Spleen (tissue), 11 donors: ENCODE results near the gene LRRTM4. TPM values are rescaled to one million over a fixed set of nuclear protein-coding genes. Genes with fewer than 3 reads are reported as not detected.

Experiments used
- DNase-seq: peaks from one replicate; pipeline ENCODE4 v3.0.0-alpha.2; 2020
- H3K27ac ChIP-seq, 8 donors: fragments of 200-600 bp; sonication (generic) in 7 of 8; 1 replicate in 4 of 8; 2 replicates in 4 of 8; pipeline versions ENCODE4 v1.5.0 to v1.8.0; 2016 to 2021; ENCODE audit warnings: inconsistent platforms in 4 of 8, mild to moderate bottlenecking in 4 of 8, moderate library complexity in 1 of 8
- H3K27me3 ChIP-seq, 7 donors: fragments of 200-600 bp; sonication (generic) in 6 of 7; replicated peaks in 1 of 7; 1 replicate in 4 of 7; 2 replicates in 3 of 7; pipeline versions ENCODE4 v1.5.0 to v1.8.0; 2016 to 2021; ENCODE audit warnings: inconsistent platforms in 3 of 7, mild to moderate bottlenecking in 1 of 7
- H3K36me3 ChIP-seq, 6 donors: fragments of 200-600 bp; sonication (generic) in 5 of 6; 1 replicate in 4 of 6; 2 replicates in 2 of 6; pipeline versions ENCODE4 v1.5.0 to v1.8.0; 2016 to 2021; ENCODE audit warnings: inconsistent platforms in 2 of 6
- H3K4me1 ChIP-seq, 6 donors: fragments of 200-600 bp; sonication (generic) in 5 of 6; 1 replicate in 3 of 6; 2 replicates in 3 of 6; pipeline versions ENCODE4 v1.5.0 to v1.8.0; 2016 to 2021; ENCODE audit warnings: inconsistent platforms in 3 of 6
- H3K4me3 ChIP-seq, 8 donors: fragments of 200-600 bp; sonication (generic) in 7 of 8; 1 replicate in 4 of 8; 2 replicates in 4 of 8; pipeline versions ENCODE4 v1.5.0 to v1.8.0; 2016 to 2021; ENCODE audit warnings: inconsistent platforms in 4 of 8, mild to moderate bottlenecking in 4 of 8, moderate library complexity in 2 of 8
- H3K9me3 ChIP-seq, 8 donors: fragments of 200-600 bp; sonication (generic) in 7 of 8; 1 replicate in 4 of 8; 2 replicates in 4 of 8; pipeline versions ENCODE4 v1.5.0 to v1.8.0; 2016 to 2021; ENCODE audit warnings: inconsistent platforms in 4 of 8
- CTCF ChIP-seq, 11 experiments: fragments of 200-600 bp in 7 of 11; fragments of 450-650 bp in 4 of 11; sonication (generic) in 4 of 11; IDR thresholded peaks in 8 of 11; conservative IDR thresholded peaks in 3 of 11; 1 replicate in 7 of 11; 2 replicates in 4 of 11; pipeline versions ENCODE4 v1.4.0 to v1.8.0; 2016 to 2021; ENCODE audit warnings: antibody characterized with exemption in 11 of 11, inconsistent platforms in 4 of 11, mild to moderate bottlenecking in 1 of 11
- POLR2A ChIP-seq, 3 donors: fragments of 450-650 bp; IDR thresholded peaks; one replicate each; pipeline ENCODE4 v1.5.1; 2017; ENCODE audit warnings: antibody characterized with exemption in 3 of 3, mild to moderate bottlenecking in 1 of 3
- POLR2AphosphoS5 ChIP-seq, 3 donors: sonication (generic); formaldehyde crosslinking; IDR thresholded peaks; one replicate each; pipeline ENCODE4 v1.5.1; 2017; ENCODE audit warnings: antibody characterized with exemption in 3 of 3
- WGBS, 5 donors: extraction: QIAGEN DNeasy Blood & Tissue Kit in 3 of 5; methylation state at CpG; one replicate each; pipeline versions ENCODE4 v1.1.5 to v1.1.7; 2013 to 2018; 5-methylcytosine and 5-hydroxymethylcytosine counted together
- intact Hi-C: fragments of 100-400 bp; cut with DNase I; formaldehyde crosslinking; loops from one replicate; pipeline ENCODE4 v1.15.0; 2023; ENCODE audit warnings: low total_unique reads
- polyA plus RNA-seq, 3 donors: library from polyadenylated mRNA; stranded (reverse); fragments of 200-250 nt; gene quantifications; one replicate each; pipeline ENCODE4 v1.2.1, GENCODE V29; 2013
- total RNA-seq, 7 donors: library from RNA; depleted of rRNA in 3 of 7; stranded (reverse); fragments of >200 nt in 3 of 7; fragmentation: NEBNext Ultra II Directional in 4 of 7; extraction: Animal tissue kit (Norgen Biotek cat#: 25700) in 4 of 7; gene quantifications; one replicate each; pipeline versions ENCODE4 v1.1.0 to v1.2.1, GENCODE V29; 2016 to 2021
- donor health status: healthy with polysubstance abuse.
- donor health status: DM: no; HTN: no; CAD: no; lungs with moderate emphysema.
- donor health status: DM: no; HTN: no; CAD: no.
- donor health status: Bipolar disorder and iron deficiency.
- donor health status: healthy.
- donor health status: DM: no; HTN: no; CAD: no.
- donor health status: DM: yes; HTN: yes; CAD: no.

Gene LRRTM4
- total and polyA plus RNA-seq, 10 donors, result 0.03 to 0.33 (median 0.14) TPM; not detected in 5

- H3K9me3 ChIP-seq, result no peaks in the 10 kb centered on the region
- DNase-seq, result no peak
- no peak overlapping the region for H3K4me3 ChIP-seq
- no peak for TF ChIP-seq POLR2A (IDR thresholded peaks at IDR 0.05)
- TF ChIP-seq CTCF (IDR thresholded peaks at IDR 0.05 in 8 of 11, conservative IDR thresholded peaks at IDR 0.05 in 3 of 11), result no peak
- no peak for TF ChIP-seq POLR2AphosphoS5 (IDR thresholded peaks at IDR 0.05)
- H3K27me3 ChIP-seq, result no peaks in the 10 kb centered on the region
- no peak overlapping the region for H3K27ac ChIP-seq
- no peaks in the 10 kb centered on the region for H3K4me1 ChIP-seq
- intact Hi-C loops, result no loop called here
- 77 to 85% (median 83%) methylated on average over 3 of the region's 3 CpGs for WGBS, 5 donors
- H3K36me3 ChIP-seq, result no peaks in the 10 kb centered on the region
Observed at GRCh38 chr2:76977846-76978727, 544.1 kb downstream of the LRRTM4 start.

GRCh38 chr2:76975752-76976151 lies 546.4 kb downstream of the LRRTM4 start:
- TF ChIP-seq POLR2A (IDR thresholded peaks at IDR 0.05) (no peak), POLR2AphosphoS5 (IDR thresholded peaks at IDR 0.05) (no peak), CTCF (IDR thresholded peaks at IDR 0.05 in 8 of 11, conservative IDR thresholded peaks at IDR 0.05 in 3 of 11) (no peak)
- H3K4me1 ChIP-seq, result no peaks in the 10 kb centered on the region
- no peaks in the 10 kb centered on the region for H3K9me3 ChIP-seq
- H3K27ac ChIP-seq, result no peak overlapping the region
- H3K27me3 ChIP-seq, result no peaks in the 10 kb centered on the region
- intact Hi-C loops, result no loop called here
- H3K4me3 ChIP-seq, result no peak overlapping the region
- no peaks in the 10 kb centered on the region for H3K36me3 ChIP-seq
- no peak for DNase-seq

- Histone ChIP-seq H3K27me3 (no peaks in the 10 kb centered on the region), H3K9me3 (no peaks in the 10 kb centered on the region), H3K4me1 (no peaks in the 10 kb centered on the region), H3K4me3 (no peak overlapping the region), H3K27ac (no peak overlapping the region), H3K36me3 (no peaks in the 10 kb centered on the region)
- intact Hi-C loops, result no loop called here
- 84 to 98% (median 85%) methylated on average over 4 of the region's 4 CpGs for WGBS, 5 donors
- DNase-seq, result no peak
- no peak for TF ChIP-seq CTCF (IDR thresholded peaks at IDR 0.05 in 8 of 11, conservative IDR thresholded peaks at IDR 0.05 in 3 of 11)
- no peak for TF ChIP-seq POLR2AphosphoS5 (IDR thresholded peaks at IDR 0.05)
Observed at GRCh38 chr2:76973610-76974009, 548.6 kb downstream of the LRRTM4 start.

GRCh38 chr2:76965772-76966171 lies 556.4 kb downstream of the LRRTM4 start:
- WGBS, 5 donors, result 64 to 86% (median 74%) methylated on average over 2 of the region's 2 CpGs
- no peak overlapping the region for H3K27ac ChIP-seq
- DNase-seq, result no peak
- intact Hi-C loops, result no loop called here
- no peaks in the 10 kb centered on the region for H3K27me3 ChIP-seq
- H3K4me3 ChIP-seq, result no peak overlapping the region
- no peaks in the 10 kb centered on the region for H3K9me3 ChIP-seq
- no peak for TF ChIP-seq POLR2A (IDR thresholded peaks at IDR 0.05)
- no peak for TF ChIP-seq CTCF (IDR thresholded peaks at IDR 0.05 in 8 of 11, conservative IDR thresholded peaks at IDR 0.05 in 3 of 11)
- TF ChIP-seq POLR2AphosphoS5 (IDR thresholded peaks at IDR 0.05), result no peak
- no peaks in the 10 kb centered on the region for H3K4me1 ChIP-seq
- H3K36me3 ChIP-seq, result no peaks in the 10 kb centered on the region
